IMR-90 (cell line): ENCODE measurements around the gene HDDC2. TPM values are rescaled to one million over a fixed set of nuclear protein-coding genes. Genes with fewer than 3 reads are reported as not detected.

Source experiments
- ATAC-seq: fragments of 200-7000 bp; cut with Tn5 transposase; 2 replicates; pipeline ENCODE4 v1.9.1; 2020; ENCODE audit warnings: low read depth, mild to moderate bottlenecking, moderate library complexity
- BruUV-seq: library from RNA; stranded (reverse); fragments of 400-500 nt; replicated peaks from 2 replicates; lab custom pipeline; 2021; lab: Mats Ljungman, UMichigan
- CTCF ChIA-PET: fragments of 300-600 bp; formaldehyde crosslinking; extraction: SDS; loops from one replicate; lab custom pipeline; 2021; ENCODE audit warnings: antibody characterized with exemption; lab: Yijun Ruan, JAX
- POLR2A ChIA-PET: fragments of 300-600 bp; sonication (Branson Sonifier 250); formaldehyde crosslinking; loops from one replicate; lab custom pipeline; 2022; ENCODE audit warnings: antibody characterized with exemption; ENCODE audit not compliant: unreplicated experiment; lab: Charles Lee
- DNase-seq: peaks from one replicate; pipeline ENCODE4 v3.0.0; 2013
- H2AFZ ChIP-seq: replicated peaks from 2 replicates; pipeline ENCODE3; 2013; ENCODE audit warnings: low read length, mild to moderate bottlenecking; ENCODE audit not compliant: poor library complexity
- H2AK5ac ChIP-seq: 2 replicates; pipeline ENCODE4 v1.6.1; 2013; ENCODE audit warnings: low read depth, low read length, inconsistent platforms
- H2AK9ac ChIP-seq: replicated peaks from 2 replicates; pipeline ENCODE3; 2013; ENCODE audit warnings: mild to moderate bottlenecking, low read depth, low read length, moderate library complexity; ENCODE audit not compliant: poor library complexity
- H2BK120ac ChIP-seq: 2 replicates; pipeline ENCODE4 v1.6.1; 2013; ENCODE audit warnings: low read depth, low read length, inconsistent platforms
- H2BK15ac ChIP-seq: 3 replicates; pipeline ENCODE4 v1.6.1; 2013; ENCODE audit warnings: low read depth, low read length, inconsistent platforms
- H2BK20ac ChIP-seq: 2 replicates; pipeline ENCODE4 v1.6.1; 2013; ENCODE audit warnings: low read depth, mild to moderate bottlenecking, inconsistent platforms, low read length, moderate library complexity
- H2BK5ac ChIP-seq: 2 replicates; pipeline ENCODE4 v1.6.1; 2013; ENCODE audit warnings: mild to moderate bottlenecking, low read depth, low read length, inconsistent platforms; ENCODE audit not compliant: poor library complexity, severe bottlenecking
- H3K14ac ChIP-seq: replicated peaks from 2 replicates; pipeline ENCODE4 v1.6.1; 2013; ENCODE audit warnings: low read depth, low read length, inconsistent platforms
- H3K18ac ChIP-seq: 2 replicates; pipeline ENCODE4 v1.6.1; 2013; ENCODE audit warnings: low read depth, low read length, control low read depth
- H3K23ac ChIP-seq: 2 replicates; pipeline ENCODE4 v1.6.1; 2013; ENCODE audit warnings: low read depth, low read length, inconsistent platforms
- H3K27ac ChIP-seq: 2 replicates; pipeline ENCODE4 v1.5.1; 2013; ENCODE audit warnings: mild to moderate bottlenecking, control low read depth, low read length; ENCODE audit not compliant: insufficient read depth
- H3K27me3 ChIP-seq: 2 replicates; pipeline ENCODE4 v1.6.1; 2013; ENCODE audit warnings: low read length; ENCODE audit not compliant: control insufficient read depth, insufficient read depth
- H3K36me3 ChIP-seq: 2 replicates; pipeline ENCODE4 v1.6.1; 2013; ENCODE audit warnings: low read length, mixed read lengths; ENCODE audit not compliant: control insufficient read depth, insufficient read depth
- H3K4ac ChIP-seq: 2 replicates; pipeline ENCODE4 v1.6.1; 2013; ENCODE audit warnings: low read depth, low read length, inconsistent platforms
- H3K4me1 ChIP-seq: 2 replicates; pipeline ENCODE4 v1.6.1; 2013; ENCODE audit warnings: low read length, mixed read lengths; ENCODE audit not compliant: control insufficient read depth, insufficient read depth
- H3K4me2 ChIP-seq: 2 replicates; pipeline ENCODE4 v1.6.1; 2013; ENCODE audit warnings: low read depth, mild to moderate bottlenecking, control low read depth, low read length, moderate library complexity
- H3K4me3 ChIP-seq: 2 replicates; pipeline ENCODE4 v1.5.1; 2013; ENCODE audit warnings: low read depth, mild to moderate bottlenecking, control low read depth, low read length, moderate library complexity; ENCODE audit not compliant: insufficient read depth
- H3K56ac ChIP-seq: 2 replicates; pipeline ENCODE4 v1.6.1; 2013; ENCODE audit warnings: low read length, inconsistent platforms; ENCODE audit not compliant: insufficient read depth; ENCODE audit errors: extremely low read depth
- H3K79me1 ChIP-seq, 2 experiments: 2 replicates each; pipeline ENCODE4 v1.6.1; 2013; ENCODE audit warnings: low read length in 2 of 2, inconsistent platforms in 1 of 2, low read depth in 1 of 2
- H3K9ac ChIP-seq: 2 replicates; pipeline ENCODE4 v1.6.1; 2013; ENCODE audit warnings: low read depth, low read length, control low read depth
- H3K9me1 ChIP-seq: 2 replicates; pipeline ENCODE4 v1.6.1; 2013; ENCODE audit warnings: low read length, inconsistent platforms; ENCODE audit not compliant: insufficient read depth
- H3K9me3 ChIP-seq: 2 replicates; pipeline ENCODE4 v1.6.1; 2013; ENCODE audit warnings: low read length; ENCODE audit not compliant: control insufficient read depth, insufficient read depth
- H4K20me1 ChIP-seq: 2 replicates; pipeline ENCODE4 v1.6.1; 2013; ENCODE audit warnings: low read length, inconsistent platforms; ENCODE audit not compliant: insufficient read depth
- H4K5ac ChIP-seq: 2 replicates; pipeline ENCODE4 v1.6.1; 2013; ENCODE audit warnings: mild to moderate bottlenecking, low read depth, low read length, control low read depth
- H4K8ac ChIP-seq, 2 experiments: 2 replicates each; pipeline ENCODE4 v1.6.1; 2013; ENCODE audit warnings: low read depth in 2 of 2, low read length in 2 of 2, control low read depth in 1 of 2, inconsistent platforms in 1 of 2
- H4K91ac ChIP-seq: 2 replicates; pipeline ENCODE4 v1.6.1; 2013; ENCODE audit warnings: low read depth, low read length, inconsistent platforms; ENCODE audit not compliant: insufficient read depth
- BHLHE40 ChIP-seq: fragments of 150-350 bp; IDR thresholded peaks from 2 replicates; pipeline ENCODE4 v1.6.1; 2016; ENCODE audit warnings: mild to moderate bottlenecking, low read depth, low read length
- CHD1 ChIP-seq: IDR thresholded peaks from 2 replicates; pipeline ENCODE4 v1.6.1; 2012; ENCODE audit warnings: low read depth, low read length, improper control_type of control experiment
- CTCF ChIP-seq: conservative IDR thresholded peaks from 2 replicates; pipeline ENCODE4 v1.5.1; 2012; ENCODE audit warnings: mild to moderate bottlenecking, low read depth, low read length, improper control_type of control experiment
- RCOR1 ChIP-seq: IDR thresholded peaks from 2 replicates; pipeline ENCODE4 v1.6.1; 2012; ENCODE audit warnings: mild to moderate bottlenecking, low read length, improper control_type of control experiment; ENCODE audit not compliant: insufficient replicate concordance
- WGBS, 2 experiments: methylation state at CpG; one replicate each; pipeline versions ENCODE4 v1.1.5 to v1.1.7; 2013; ENCODE audit warnings: missing lambda C conversion rate in 2 of 2; ENCODE audit not compliant: insufficient read length in 1 of 2; ENCODE audit errors: extremely low coverage in 2 of 2; 5-methylcytosine and 5-hydroxymethylcytosine counted together
- dilution Hi-C: fragments of 300-500 bp; cut with HindIII; formaldehyde crosslinking; loops from one replicate; pipeline ENCODE4 v1.14.3; 2018; ENCODE audit warnings: low sequenced_read_pairs; ENCODE audit not compliant: unreplicated experiment
- in situ Hi-C: fragments of 300-500 bp; cut with MboI; formaldehyde crosslinking; loops from 3 replicates; pipeline ENCODE4 v1.14.3; 2019; ENCODE audit warnings: low sequenced_read_pairs, inconsistent platforms, mixed read lengths
- intact Hi-C: fragments of 100-400 bp; cut with micrococcal nuclease; formaldehyde crosslinking; loops from 2 replicates; pipeline ENCODE4 v1.10.0; 2022
- polyA plus RNA-seq, 3 experiments: library from polyadenylated mRNA; depleted of rRNA; stranded (reverse); fragments of >200 nt; gene quantifications; 2 replicates each; pipeline ENCODE4 v1.2.3, GENCODE V29; 2012; ENCODE audit warnings: low replicate concordance in 1 of 3
- total RNA-seq: library from RNA; depleted of rRNA; stranded (reverse); fragments of >200 nt; gene quantifications from 2 replicates; pipeline ENCODE4 v1.2.3, GENCODE V29; 2012

Gene HDDC2
- total and polyA plus RNA-seq, 2 of the 4 experiments (the other 2 are of a cell fraction), result 40.9 to 68.6 TPM

DNA sequence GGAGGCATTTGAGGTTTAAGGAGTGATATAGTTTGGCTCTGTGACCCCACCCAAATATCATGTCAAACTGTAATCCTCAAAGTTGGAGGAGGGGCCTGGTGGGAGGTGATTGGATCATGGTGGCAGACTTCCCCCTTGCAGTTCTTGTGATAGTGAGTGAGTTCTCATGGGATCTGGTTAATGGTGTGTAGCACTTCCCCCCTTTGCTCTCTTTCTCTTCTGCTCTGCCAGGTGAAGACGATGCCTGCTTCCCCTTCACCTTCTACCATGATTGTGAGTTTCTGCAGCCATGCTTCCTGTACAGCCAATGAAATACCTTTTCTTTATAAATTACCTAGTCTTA, 1.7 kb upstream of the HDDC2 start:
- Histone ChIP-seq H3K4me1 (peaks cover 4% of the 10 kb centered on the region), H3K9me1 (peaks cover 5% of the 10 kb centered on the region; the same call in 1 of the 2 replicates), H2BK5ac (peak overlapping the region; percentile 42), H3K4me2 (no peak overlapping the region), H3K9ac (no peak overlapping the region), H3K36me3 (peaks cover 5% of the 10 kb centered on the region), H3K18ac (peak overlapping the region; percentile 9; the same call in 1 of the 2 replicates), H2AK9ac (no peak overlapping the region), H3K56ac (no peak overlapping the region), H2BK120ac (peak overlapping the region; percentile 32; the same call in 1 of the 2 replicates), H4K91ac (no peak overlapping the region; the same call in 1 of the 2 replicates), H2AK5ac (peak overlapping the region; percentile 34; the same call in 1 of the 2 replicates), H3K14ac (no peak overlapping the region), H2AFZ (no peak overlapping the region), H2BK15ac (no peak overlapping the region), H3K23ac (no peak overlapping the region), H3K27ac (no peak overlapping the region), H3K79me1 (peaks cover 21 to 24% of the 10 kb centered on the region in 2 experiments), H4K20me1 (no peaks in the 10 kb centered on the region), H2BK20ac (0 out of 2 replicates have a peak overlapping the region, but pooled peaks have one; percentile 12), H3K9me3 (peaks cover 3% of the 10 kb centered on the region; the same call in 1 of the 2 replicates), H3K4me3 (no peak overlapping the region), H4K8ac (0 out of 4 replicates have a peak overlapping the region, but pooled peaks of 1 of the 2 experiments have one; percentile 9), H3K27me3 (no peaks in the 10 kb centered on the region; the same call in 1 of the 2 replicates), H3K4ac (0 out of 2 replicates have a peak overlapping the region, but pooled peaks have one; percentile 5), H4K5ac (no peak overlapping the region; the same call in 1 of the 2 replicates)
- DNase-seq (no peak), ATAC-seq (no peak)
- no TSS peak for BruUV-seq
- TF ChIP-seq RCOR1, result no peak
- TF ChIP-seq CHD1, result no peak
- TF ChIP-seq BHLHE40, result no peak
- no peak for TF ChIP-seq CTCF
- dilution Hi-C loops (no loop called here), intact Hi-C loops (loop anchor here (5.0 kb wide), 2 partner anchors 101 to 201 kb away; no protein-coding TSS in a partner anchor), in situ Hi-C loops (loop anchor here (10.0 kb wide), 1 partner anchor 149 kb away; the partner anchor contains the start of gene TPD52L1)
- ChIA-PET CTCF (no interaction called here), POLR2A (no interaction called here)
- no CpG with 5 or more reads among the region's 1 CpG for WGBS, 2 experiments
